SK-N-SH (cell line): Measurements from ENCODE around the gene PSMD8. TPM values are rescaled to one million over a fixed set of nuclear protein-coding genes. Genes with fewer than 3 reads are reported as not detected.

Experiments used
- CTCF ChIA-PET: fragments of 300-600, 350-600 bp; formaldehyde crosslinking; extraction: SDS; loops from one replicate; lab custom pipeline; 2021; lab: Yijun Ruan, JAX
- POLR2A ChIA-PET: fragments of 350-600 bp; sonication (Branson Sonifier 250); formaldehyde crosslinking; extraction: SDS; loops from one replicate; lab custom pipeline; 2020; ENCODE audit warnings: antibody characterized with exemption, inconsistent platforms; lab: Yijun Ruan, JAX
- DNase-seq: peaks from one replicate; pipeline ENCODE4 v3.0.0; 2012
- H2AFZ ChIP-seq: fragments of 200-600 bp; sonication (generic); 2 replicates; pipeline ENCODE4 v1.8.1; 2016; ENCODE audit warnings: antibody characterized with exemption, mild to moderate bottlenecking, low read depth
- H3F3A ChIP-seq: fragments of 200-600 bp; sonication (generic); replicated peaks from 2 replicates; pipeline ENCODE3; 2016; ENCODE audit warnings: antibody characterized with exemption, mild to moderate bottlenecking; ENCODE audit not compliant: insufficient read depth
- H3K27ac ChIP-seq, 2 experiments: fragments of 200-500 bp in 1 of 2; fragments of 200-600 bp in 1 of 2; sonication (Bioruptor generic) in 1 of 2; sonication (generic), shearing (Covaris generic) in 1 of 2; 2 replicates each; pipeline versions ENCODE4 v1.5.1 to v1.6.1; 2014 to 2016; ENCODE audit warnings: low read depth in 2 of 2, inconsistent platforms in 1 of 2, low read length in 1 of 2, mild to moderate bottlenecking in 1 of 2, mixed read lengths in 1 of 2
- H3K27me3 ChIP-seq: fragments of 200-600 bp; sonication (generic), shearing (Covaris generic); 2 replicates; pipeline ENCODE4 v1.6.1; 2016; ENCODE audit warnings: mixed run types; ENCODE audit not compliant: insufficient read depth
- H3K36me3 ChIP-seq, 2 experiments: fragments of 200-500 bp in 1 of 2; fragments of 200-600 bp in 1 of 2; sonication (Bioruptor generic) in 1 of 2; sonication (generic) in 1 of 2; replicated peaks in 1 of 2; 2 replicates each; pipeline versions ENCODE3 to v1.5.1; 2014 to 2016; ENCODE audit warnings: low read length in 1 of 2, mild to moderate bottlenecking in 1 of 2; ENCODE audit not compliant: insufficient read depth in 2 of 2, control insufficient read depth in 1 of 2
- H3K4me1 ChIP-seq, 2 experiments: fragments of 200-500 bp in 1 of 2; fragments of 200-600 bp in 1 of 2; sonication (Bioruptor generic) in 1 of 2; sonication (generic), shearing (Covaris generic) in 1 of 2; 2 replicates each; pipeline versions ENCODE4 v1.5.1 to v1.6.1; 2014 to 2016; ENCODE audit warnings: low read depth in 1 of 2, low read length in 1 of 2, mixed run types in 1 of 2; ENCODE audit not compliant: insufficient read depth in 2 of 2, control insufficient read depth in 1 of 2
- H3K4me2 ChIP-seq: fragments of 200-600 bp; sonication (generic), shearing (Covaris generic); 2 replicates; pipeline ENCODE4 v1.6.1; 2017; ENCODE audit warnings: mixed run types
- H3K4me3 ChIP-seq, 2 experiments: fragments of 200-500 bp in 1 of 2; fragments of 200-600 bp in 1 of 2; sonication (Bioruptor generic) in 1 of 2; sonication (generic), shearing (Covaris generic) in 1 of 2; 2 replicates each; pipeline versions ENCODE4 v1.5.1 to v1.8.1; 2014 to 2016; ENCODE audit warnings: low read depth in 2 of 2, inconsistent platforms in 1 of 2, low read length in 1 of 2, mild to moderate bottlenecking in 1 of 2, mixed read lengths in 1 of 2, moderate library complexity in 1 of 2
- H3K79me2 ChIP-seq: fragments of 200-600 bp; sonication (generic); 2 replicates; pipeline ENCODE4 v1.8.1; 2017; ENCODE audit warnings: mild to moderate bottlenecking; ENCODE audit not compliant: insufficient read depth
- H3K9ac ChIP-seq: fragments of 200-600 bp; sonication (generic); 2 replicates; pipeline ENCODE4 v1.6.1; 2017; ENCODE audit warnings: mixed run types
- H3K9me2 ChIP-seq: fragments of 200-600 bp; sonication (generic); 2 replicates; pipeline ENCODE4 v1.6.1; 2017; ENCODE audit warnings: mixed run types
- H3K9me3 ChIP-seq: fragments of 200-600 bp; sonication (generic); 2 replicates; pipeline ENCODE4 v1.6.1; 2017; ENCODE audit warnings: mixed run types, mild to moderate bottlenecking, moderate library complexity
- H4K20me1 ChIP-seq: fragments of 200-600 bp; sonication (generic); 2 replicates; pipeline ENCODE4 v1.6.1; 2017; ENCODE audit warnings: mild to moderate bottlenecking, mixed run types; ENCODE audit not compliant: insufficient read depth
- FOXM1 ChIP-seq: IDR thresholded peaks from 2 replicates; pipeline ENCODE4 v1.4.0; 2012; ENCODE audit warnings: low read depth, mild to moderate bottlenecking
- GABPA ChIP-seq: IDR thresholded peaks from 2 replicates; pipeline ENCODE4 v1.4.0; 2012; ENCODE audit warnings: low read depth, mild to moderate bottlenecking
- GATA2 ChIP-seq: sonication (generic); formaldehyde crosslinking; IDR thresholded peaks from 2 replicates; pipeline ENCODE4 v1.5.0; 2020; ENCODE audit warnings: mild to moderate bottlenecking, missing genetic modification reagents
- MAX ChIP-seq: IDR thresholded peaks from 2 replicates; pipeline ENCODE4 v1.4.0; 2012; ENCODE audit warnings: low read depth
- MEF2A ChIP-seq: IDR thresholded peaks from 2 replicates; pipeline ENCODE4 v1.4.0; 2012; ENCODE audit warnings: low read depth, borderline replicate concordance
- MXI1 ChIP-seq: IDR thresholded peaks from 2 replicates; pipeline ENCODE4 v1.6.1; 2012; ENCODE audit warnings: mild to moderate bottlenecking, low read depth, low read length, improper control_type of control experiment
- NFIC ChIP-seq: IDR thresholded peaks from 2 replicates; pipeline ENCODE4 v1.4.0; 2012; ENCODE audit warnings: borderline replicate concordance
- POLR2AphosphoS5 ChIP-seq: IDR thresholded peaks from 2 replicates; pipeline ENCODE4 v1.6.1; 2012; ENCODE audit warnings: low read depth, low read length
- RAD21 ChIP-seq: IDR thresholded peaks from 2 replicates; pipeline ENCODE4 v1.6.1; 2012; ENCODE audit warnings: mild to moderate bottlenecking, low read length
- RFX5 ChIP-seq: IDR thresholded peaks from 2 replicates; pipeline ENCODE4 v1.6.1; 2012; ENCODE audit warnings: mild to moderate bottlenecking, improper control_type of control experiment, low read length
- TAF1 ChIP-seq: IDR thresholded peaks from 2 replicates; pipeline ENCODE4 v1.6.1; 2012; ENCODE audit warnings: low read depth, mild to moderate bottlenecking, low read length, moderate library complexity, borderline replicate concordance
- TCF12 ChIP-seq: IDR thresholded peaks from 2 replicates; pipeline ENCODE4 v1.4.0; 2012
- YY1 ChIP-seq: IDR thresholded peaks from 2 replicates; pipeline ENCODE4 v1.4.0; 2012; ENCODE audit warnings: low read depth, mild to moderate bottlenecking
- ZBTB33 ChIP-seq: IDR thresholded peaks from 2 replicates; pipeline ENCODE4 v1.4.0; 2012; ENCODE audit warnings: low read depth, borderline replicate concordance
- WGBS: methylation state at CpG from one replicate; pipeline ENCODE4 v1.1.6; 2017; ENCODE audit warnings: low lambda C conversion rate; 5-methylcytosine and 5-hydroxymethylcytosine counted together
- polyA plus RNA-seq, 3 experiments: library from polyadenylated mRNA; depleted of rRNA; stranded (reverse); fragments of >200 nt; gene quantifications; 2 replicates each; pipeline ENCODE4 v1.2.3, GENCODE V29; 2012
- TF ChIP-seq, protein P1 (sequence below): IDR thresholded peaks from 2 replicates; pipeline ENCODE4 v1.4.0; 2012; ENCODE audit warnings: low read depth, borderline replicate concordance
- TF ChIP-seq, protein P2 (sequence below): IDR thresholded peaks from 2 replicates; pipeline ENCODE4; 2012

The PSMD8 gene
- polyA plus RNA-seq, 1 of the 3 experiments (the other 2 are of a cell fraction), result 400 TPM

DNA sequence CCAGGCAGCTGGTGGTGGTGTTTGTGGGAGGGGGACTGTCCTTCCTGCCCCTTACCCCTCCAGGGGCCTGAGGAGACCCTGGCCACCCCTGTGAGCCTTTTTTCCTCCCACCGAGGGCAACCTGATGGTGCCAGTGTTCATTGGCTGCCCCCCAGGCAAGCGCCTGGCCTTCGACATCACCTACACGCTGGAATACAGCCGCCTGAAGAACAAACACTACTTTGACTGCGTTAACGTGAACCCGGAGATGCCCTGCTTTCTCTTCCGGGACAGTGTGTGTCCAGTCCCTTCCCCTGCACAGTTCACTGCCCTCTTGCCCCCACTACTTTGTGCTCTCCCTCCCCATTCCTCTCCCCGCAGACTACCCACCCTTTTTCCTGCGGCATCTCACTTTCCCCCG, 7.3 kb upstream of the PSMD8 start:
- Histone ChIP-seq H3K4me1 (no peaks in the 10 kb centered on the region; a peak in 1 of 4 replicates), H3K36me3 (no peaks in the 10 kb centered on the region), H3K4me3 (no peak overlapping the region), H3K4me2 (no peak overlapping the region), H3K27ac (no peak overlapping the region), H3K9me2 (no peaks in the 10 kb centered on the region), H3F3A (peaks cover 6% of the 10 kb centered on the region), H3K27me3 (no peaks in the 10 kb centered on the region), H3K9ac (no peak overlapping the region), H4K20me1 (no peaks in the 10 kb centered on the region), H3K9me3 (no peaks in the 10 kb centered on the region), H2AFZ (no peak overlapping the region), H3K79me2 (no peaks in the 10 kb centered on the region)
- CTCF ChIA-PET, result interaction anchor here (1.7 kb wide), 1 partner anchor 134 kb away, joined by 6 read pairs; no protein-coding TSS in a partner anchor
- POLR2A ChIA-PET, result no interaction called here
- TF ChIP-seq, protein P1, sequence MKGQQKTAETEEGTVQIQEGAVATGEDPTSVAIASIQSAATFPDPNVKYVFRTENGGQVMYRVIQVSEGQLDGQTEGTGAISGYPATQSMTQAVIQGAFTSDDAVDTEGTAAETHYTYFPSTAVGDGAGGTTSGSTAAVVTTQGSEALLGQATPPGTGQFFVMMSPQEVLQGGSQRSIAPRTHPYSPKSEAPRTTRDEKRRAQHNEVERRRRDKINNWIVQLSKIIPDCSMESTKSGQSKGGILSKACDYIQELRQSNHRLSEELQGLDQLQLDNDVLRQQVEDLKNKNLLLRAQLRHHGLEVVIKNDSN, result no peak
- TF ChIP-seq, protein P2, sequence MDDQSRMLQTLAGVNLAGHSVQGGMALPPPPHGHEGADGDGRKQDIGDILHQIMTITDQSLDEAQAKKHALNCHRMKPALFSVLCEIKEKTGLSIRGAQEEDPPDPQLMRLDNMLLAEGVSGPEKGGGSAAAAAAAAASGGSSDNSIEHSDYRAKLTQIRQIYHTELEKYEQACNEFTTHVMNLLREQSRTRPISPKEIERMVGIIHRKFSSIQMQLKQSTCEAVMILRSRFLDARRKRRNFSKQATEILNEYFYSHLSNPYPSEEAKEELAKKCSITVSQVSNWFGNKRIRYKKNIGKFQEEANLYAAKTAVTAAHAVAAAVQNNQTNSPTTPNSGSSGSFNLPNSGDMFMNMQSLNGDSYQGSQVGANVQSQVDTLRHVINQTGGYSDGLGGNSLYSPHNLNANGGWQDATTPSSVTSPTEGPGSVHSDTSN, result no peak
- TF ChIP-seq GATA2 (CRISPR knock-in tag) (no peak), GABPA (no peak), YY1 (no peak), NFIC (no peak), MXI1 (no peak), MEF2A (no peak), TAF1 (no peak), MAX (no peak)
- WGBS, result 79% methylated on average over 12 of the region's 12 CpGs
- DNase-seq, result no peak

- Histone ChIP-seq H3K79me2 (no peaks in the 10 kb centered on the region), H3K27me3 (no peaks in the 10 kb centered on the region), H3K36me3 (no peaks in the 10 kb centered on the region), H3K4me2 (no peak overlapping the region), H3K27ac (no peak overlapping the region), H3K4me1 (no peaks in the 10 kb centered on the region; a peak in 1 of 4 replicates), H3F3A (no peaks in the 10 kb centered on the region), H3K9me2 (no peaks in the 10 kb centered on the region), H3K9me3 (no peaks in the 10 kb centered on the region), H3K4me3 (no peak overlapping the region), H2AFZ (no peak overlapping the region), H3K9ac (no peak overlapping the region), H4K20me1 (no peaks in the 10 kb centered on the region)
- TF ChIP-seq POLR2AphosphoS5 (no peak), FOXM1 (no peak), RAD21 (no peak), TCF12 (no peak), ZBTB33 (no peak), RFX5 (no peak)
- TF ChIP-seq, protein P1, result no peak
- DNase-seq, result no peak
- CTCF ChIA-PET, result no interaction called here
- 71% methylated on average over 2 of the region's 2 CpGs for WGBS
- POLR2A ChIA-PET, result no interaction called here
These were observed 4.8 kb upstream of the PSMD8 start for GRCh38 chr19:38369584-38369983.
